HG03108 (cell line): ENCODE measurements around the gene CDKAL1.
A peak's percentile ranks its signal among the peaks of the same experiment; 100 is the strongest.

ENCODE experiments used
- ATAC-seq: cut with Tn5 transposase; IDR thresholded peaks from one replicate; pipeline ENCODE4 v1.9.1; 2021; ENCODE audit warnings: moderate library complexity; ENCODE audit not compliant: unreplicated experiment

The CDKAL1 gene

DNA sequence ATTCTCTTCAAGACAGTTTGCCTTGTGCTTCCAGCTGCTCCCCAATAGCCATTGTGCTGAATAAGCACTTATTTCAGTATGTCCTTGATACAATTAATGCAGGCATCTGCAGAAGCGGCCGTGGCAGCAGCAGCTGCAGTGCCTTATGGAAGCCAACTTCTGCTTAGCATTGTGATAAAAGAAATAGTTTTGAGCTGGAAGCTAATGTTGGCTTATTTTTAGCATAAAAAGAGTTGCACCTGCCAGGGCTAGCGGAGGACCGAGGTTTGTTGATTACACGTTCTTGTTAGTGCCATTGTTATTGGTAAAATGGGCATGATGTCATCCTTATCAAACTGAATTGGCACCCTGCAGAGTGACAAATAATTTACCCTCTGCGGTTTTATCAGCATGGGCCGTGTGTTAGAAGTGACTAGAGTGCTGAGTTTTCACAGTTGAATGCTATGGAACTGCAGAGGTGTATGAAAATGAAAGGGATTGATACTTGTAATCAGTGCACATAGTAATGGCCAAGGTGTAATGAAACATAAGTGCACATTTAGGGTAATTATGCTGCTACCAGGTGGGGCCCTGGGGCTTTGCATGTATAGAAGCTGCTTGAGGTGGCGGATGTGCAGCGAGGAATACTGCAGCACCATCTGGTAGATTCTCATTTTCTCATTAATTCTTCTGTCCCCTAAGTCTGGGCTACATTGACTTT lies 334.3 kb downstream of the CDKAL1 start:
- no peak for ATAC-seq

DNA sequence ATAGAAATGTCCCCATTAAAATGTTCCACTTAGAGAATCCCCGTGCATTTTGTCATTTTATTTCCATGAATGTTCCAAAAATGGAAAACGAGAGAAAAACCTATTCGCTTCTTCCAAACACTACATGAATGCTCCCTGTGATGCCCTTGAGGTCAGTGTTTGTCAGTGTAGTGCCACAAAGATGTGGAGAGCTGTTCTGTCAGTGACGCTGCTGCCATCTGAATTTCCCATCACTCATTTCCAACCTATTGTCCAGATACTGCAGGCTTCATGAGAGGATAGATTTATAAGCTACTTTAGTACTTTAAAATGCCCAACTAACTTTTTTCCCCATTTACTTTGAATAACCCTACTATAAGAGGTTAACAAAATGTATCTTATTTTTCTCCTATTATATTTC lies 335.8 kb downstream of the CDKAL1 start:
- no peak for ATAC-seq

DNA sequence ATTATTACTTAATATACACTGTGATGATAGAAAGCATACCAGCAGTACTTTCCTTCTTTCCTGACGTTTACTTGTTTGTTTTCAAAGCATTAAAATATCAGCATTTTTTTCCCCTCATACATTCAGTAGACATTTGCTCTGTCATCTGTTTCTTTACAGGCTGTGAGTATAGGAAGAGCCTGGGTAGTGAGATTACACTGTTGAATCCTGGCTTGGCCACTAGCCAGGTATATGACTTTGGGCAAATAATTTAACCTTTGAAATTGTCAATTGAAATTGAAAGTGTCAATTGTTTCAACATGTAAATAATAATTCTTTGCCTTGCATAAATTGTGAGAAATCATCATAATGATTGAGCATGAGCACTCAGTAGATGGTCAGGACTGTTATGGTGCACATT lies 336.2 kb downstream of the CDKAL1 start:
- no peak for ATAC-seq

DNA sequence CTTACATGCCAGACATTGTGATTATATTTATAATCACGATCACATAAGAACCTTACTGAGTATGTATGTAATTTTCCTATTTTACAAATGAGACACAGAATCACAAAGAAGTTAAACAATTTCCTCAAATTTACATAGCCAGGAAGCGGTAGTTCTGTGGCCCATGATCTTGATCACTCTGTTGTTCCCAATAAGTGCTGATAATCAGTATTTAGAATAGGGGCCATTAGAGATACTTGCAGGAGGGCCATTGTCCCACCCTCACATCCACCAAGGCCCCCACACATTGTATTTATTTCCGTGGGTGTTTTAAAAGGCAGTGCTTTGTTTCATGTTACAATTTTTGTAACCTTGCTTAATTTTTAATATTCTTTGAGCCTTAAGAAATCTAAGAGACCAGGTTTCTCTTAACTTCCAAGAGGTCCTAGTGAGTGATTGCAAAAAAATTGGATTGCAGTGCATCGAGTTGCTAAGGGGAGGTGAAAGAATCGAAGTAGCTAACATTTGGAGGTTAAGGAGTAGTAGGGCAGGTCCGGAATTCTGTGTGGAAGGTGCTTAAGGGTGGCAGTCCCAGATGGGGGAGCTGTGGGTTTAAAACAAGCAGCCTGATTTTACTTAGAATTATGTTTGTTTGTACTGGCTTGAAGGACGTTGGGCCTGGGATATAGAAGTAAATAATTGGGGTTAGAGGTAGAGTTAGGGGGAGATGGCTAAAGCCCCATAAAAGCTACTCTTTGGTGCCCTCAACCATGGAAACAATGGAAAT lies 339.4 kb downstream of the CDKAL1 start:
- ATAC-seq = no peak

DNA sequence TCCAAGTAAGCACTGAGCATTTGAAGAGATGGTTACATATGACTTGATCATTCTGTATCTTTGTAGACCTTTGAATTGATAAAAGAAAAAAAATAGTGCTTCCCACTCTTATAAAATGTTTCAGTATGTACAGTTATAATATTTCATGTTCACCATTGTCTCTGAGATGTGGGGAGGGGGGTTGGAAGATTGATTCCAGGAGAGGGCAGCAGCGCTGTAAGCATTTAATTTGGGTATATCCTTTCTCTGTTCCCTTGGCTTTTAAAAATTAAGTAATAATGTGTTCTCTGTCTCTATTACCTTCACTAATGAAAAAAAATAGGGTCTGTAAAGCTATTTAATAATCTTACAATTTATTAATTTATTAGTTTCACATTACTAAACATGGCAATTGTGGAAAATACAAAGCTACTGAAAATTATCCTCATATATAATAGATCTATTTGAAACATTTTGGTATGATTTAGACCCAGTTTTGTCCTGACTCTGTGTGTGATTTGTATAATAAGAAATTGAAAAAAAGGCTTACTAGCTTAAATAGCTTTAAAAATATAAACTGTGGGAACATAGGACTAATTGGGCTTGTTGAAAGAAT lies 341.2 kb downstream of the CDKAL1 start:
- ATAC-seq = no peak

DNA sequence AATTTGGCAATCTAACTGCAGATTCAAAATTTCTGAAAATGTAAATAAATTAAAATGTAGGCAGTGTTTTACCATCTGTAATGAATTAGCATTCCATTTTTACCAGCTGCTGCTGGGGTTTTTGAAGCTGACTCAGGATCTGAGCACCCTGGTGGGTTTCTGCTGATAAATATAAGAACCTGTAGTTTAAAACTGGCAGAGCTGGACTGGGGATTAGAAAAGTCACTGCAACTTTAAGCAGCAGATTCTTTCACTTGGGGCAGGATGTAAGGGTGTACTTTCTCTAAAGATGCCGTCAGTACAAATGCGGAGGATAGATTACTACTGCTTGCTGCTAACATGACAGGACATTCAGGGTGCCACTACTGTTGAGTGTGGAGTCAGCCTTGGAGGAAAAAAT lies 341.8 kb downstream of the CDKAL1 start:
- ATAC-seq = no peak

DNA sequence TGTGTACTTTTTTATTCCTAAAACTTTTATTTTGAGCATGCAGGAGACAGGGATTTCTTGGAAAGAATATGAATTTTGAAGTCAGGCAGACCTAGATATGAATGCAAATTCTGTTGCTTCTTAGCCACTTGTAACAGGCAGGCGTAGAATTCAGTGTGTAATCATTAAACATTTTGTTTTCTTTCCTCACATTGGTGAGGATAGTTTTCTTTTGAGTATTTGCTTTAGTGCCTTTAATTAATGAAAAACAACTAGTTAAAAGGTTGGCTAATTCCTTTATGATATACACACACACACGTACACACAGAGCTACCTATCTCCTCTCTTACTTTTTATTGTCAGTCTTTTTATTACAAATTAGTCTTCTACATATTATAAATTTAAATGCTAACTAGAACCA lies 342.3 kb downstream of the CDKAL1 start:
- ATAC-seq = no peak

DNA sequence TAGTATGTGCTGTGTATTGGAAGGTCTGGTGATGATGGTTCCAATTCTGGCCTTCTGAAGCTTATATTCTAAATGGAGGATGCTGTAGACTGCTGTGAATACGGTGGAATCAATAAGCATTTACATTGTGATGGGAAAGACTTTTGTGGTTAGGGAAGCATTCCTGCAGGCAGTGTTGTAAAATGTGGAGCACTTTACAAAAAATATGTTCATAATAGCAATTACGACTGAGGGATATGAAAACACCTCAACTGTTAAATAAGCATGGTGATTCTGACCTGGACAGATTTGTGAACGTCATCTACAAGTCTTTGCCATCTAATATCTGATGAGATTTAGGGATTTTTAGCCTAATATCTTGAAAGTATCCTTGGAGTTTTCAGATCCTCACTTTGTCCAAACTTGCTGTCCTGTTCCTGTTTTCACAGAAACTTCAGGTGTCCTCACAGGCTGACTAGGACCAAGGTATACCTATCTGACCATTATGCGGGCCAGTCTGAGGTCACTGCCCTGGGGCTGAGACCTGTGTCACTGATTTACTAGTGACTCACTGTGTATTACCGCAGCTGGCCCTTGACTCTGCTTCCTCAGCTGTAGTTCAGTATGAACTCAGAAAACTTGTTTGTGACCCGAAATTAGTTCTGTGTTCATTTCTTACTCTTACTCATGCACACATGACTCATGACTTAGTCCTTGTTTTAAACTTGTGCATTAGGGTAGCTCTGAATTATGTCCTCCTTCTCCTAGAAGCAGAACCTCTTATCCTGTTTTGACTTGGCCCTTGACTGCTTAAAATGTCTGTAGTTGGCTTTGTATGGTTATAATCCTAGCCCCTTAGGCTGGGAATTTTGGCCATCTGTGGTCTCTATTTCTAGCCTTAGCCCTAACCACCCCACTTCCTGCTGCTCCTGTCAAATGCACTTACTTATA lies 343.0 kb downstream of the CDKAL1 start:
- ATAC-seq = peak; percentile 98

DNA sequence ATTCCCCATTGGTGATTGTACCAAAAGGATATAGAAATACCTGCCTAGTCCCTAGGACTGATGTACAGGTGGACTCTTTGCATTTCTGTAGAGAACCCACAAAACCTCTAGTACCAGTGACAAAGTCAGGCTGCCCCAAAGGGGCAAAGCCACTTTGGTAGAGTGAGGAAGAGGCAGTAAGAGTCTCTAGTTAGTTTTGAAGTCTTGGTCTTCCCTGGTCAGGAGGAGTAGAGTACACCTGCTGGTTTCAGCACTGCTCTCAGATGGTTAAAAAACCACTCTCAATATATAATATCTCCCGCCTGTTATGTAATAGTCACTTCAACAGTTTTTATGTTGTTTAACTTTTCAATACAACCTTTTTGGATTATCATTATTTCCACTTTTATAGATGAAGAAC lies 344.9 kb downstream of the CDKAL1 start:
- ATAC-seq = no peak

DNA sequence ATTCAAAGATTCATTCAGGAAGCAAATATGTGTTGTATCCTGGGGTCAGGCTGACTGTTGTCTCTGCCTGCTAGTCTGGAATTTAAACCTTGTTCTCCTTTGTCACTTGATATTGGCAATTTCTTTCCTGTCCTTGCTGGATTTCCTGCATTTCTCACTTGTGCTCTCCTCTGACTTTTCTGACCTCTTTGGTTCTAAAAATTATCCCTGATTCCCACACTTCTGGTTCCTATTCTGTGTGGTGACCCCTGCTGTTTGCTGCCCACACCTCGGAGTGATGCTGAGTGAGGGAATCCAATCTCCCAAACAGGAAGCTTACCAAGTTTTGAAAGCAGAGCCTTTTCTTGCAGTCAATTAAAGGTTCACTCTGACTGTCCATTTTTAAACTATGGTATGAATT lies 345.3 kb downstream of the CDKAL1 start:
- no peak for ATAC-seq

DNA sequence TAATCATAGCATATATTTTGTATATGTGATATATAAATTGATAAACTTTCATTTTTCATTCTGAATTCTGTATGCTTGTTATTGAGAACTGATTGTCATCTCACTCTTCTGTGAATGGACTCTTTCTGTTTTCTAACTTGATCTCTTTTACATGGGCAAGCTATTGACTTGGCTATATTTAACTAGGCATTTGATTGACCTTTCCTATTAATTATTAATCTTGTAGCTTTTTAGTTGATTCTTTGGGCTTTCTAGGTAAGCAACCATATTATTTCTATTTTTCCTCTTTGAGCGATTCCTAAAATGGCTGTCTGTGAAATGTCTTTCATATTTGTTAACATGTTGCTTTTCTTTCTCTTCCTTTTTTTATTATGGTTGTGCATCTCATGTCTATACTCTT lies 347.1 kb downstream of the CDKAL1 start:
- no peak for ATAC-seq

DNA sequence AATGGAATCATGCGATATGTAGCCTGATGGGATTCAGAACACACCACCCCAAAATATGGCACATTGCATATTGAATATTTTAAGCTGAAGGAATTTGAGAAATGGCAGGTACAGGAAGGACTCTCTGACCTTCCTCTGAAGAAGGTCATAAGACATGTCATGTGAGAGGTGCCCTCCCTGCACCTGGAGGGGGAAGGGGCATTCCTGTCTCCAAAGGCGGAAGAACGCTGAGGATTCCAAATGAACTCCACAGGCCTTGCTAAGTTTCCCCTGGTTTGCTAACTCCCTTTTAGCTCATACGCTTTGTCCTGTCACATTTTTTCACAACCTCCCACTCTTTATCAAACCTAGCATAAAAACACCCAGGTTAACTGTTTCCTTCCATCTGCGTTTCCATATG lies 347.8 kb downstream of the CDKAL1 start:
- ATAC-seq = no peak

DNA sequence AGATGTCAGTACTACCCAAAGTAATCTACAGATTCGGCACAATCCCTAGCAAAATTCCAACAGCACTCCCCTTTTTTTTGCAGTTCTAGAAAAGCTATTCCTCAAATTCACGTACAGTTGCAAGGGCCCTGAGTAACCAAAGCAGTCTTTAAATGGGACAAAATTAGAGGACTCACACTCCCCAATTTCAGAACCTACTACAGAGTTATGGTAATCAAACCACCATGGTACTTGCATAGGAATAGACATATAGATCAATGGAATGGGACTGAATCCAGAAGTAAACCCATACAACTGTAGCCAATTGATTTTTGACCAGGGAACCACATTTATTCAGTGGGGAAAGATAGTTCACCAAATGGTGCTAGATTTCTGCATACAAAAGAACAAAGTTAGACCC lies 350.8 kb downstream of the CDKAL1 start:
- no peak for ATAC-seq

DNA sequence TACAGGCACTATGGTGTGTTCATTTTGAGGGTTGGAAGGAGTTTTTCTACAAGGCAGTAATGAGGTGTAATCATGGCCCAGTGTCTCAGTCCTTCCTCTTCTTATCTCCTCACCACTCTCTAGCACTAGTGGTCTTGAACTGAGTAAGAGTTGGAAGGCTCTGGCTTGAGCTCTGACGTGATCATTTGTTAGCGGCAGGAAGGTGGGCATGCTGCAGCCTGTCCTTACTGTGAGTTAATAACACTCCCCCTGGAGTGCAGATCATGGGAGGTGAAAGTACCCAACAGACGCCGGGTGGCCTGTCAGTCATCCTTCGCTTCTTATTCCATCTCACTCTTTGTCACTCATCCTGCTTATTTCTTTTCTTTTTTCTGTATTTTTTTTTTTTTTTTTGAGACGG lies 356.9 kb downstream of the CDKAL1 start:
- ATAC-seq = no peak

DNA sequence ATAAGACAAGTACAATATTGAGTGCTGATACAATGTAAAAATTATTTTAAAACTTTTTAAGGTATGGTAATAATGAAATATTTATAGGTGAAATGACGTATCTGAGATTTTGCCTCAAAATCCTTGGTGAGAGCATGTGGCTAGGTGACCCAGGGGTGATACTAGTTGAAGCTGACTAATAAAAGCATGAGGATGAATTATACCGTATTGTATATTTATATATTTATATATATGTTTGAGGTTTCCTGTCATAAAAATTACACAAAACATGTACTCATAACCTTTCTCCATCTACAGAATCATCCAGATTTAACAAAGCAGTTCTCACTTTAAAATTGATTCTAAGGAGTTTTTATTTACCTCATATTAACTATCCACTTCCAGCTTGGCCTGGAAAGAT lies 358.1 kb downstream of the CDKAL1 start:
- ATAC-seq = no peak

DNA sequence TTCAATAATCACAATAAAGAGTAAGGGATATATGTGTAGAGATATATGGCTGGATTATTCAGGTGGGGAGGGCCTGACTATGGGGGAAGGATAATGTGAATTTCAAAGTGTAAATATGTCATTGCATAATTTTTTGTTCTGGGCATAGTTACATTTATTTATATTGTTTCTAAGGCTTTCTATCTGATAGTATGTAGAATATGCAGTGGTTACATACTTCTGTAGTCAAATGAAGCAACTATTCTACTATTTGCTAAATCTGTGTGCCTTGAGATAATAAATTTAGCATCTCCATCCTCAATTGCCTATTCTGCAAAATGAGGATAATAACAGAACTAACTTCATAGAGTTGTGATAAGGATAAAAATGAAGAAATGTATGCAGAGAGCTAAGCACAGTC lies 359.2 kb downstream of the CDKAL1 start:
- ATAC-seq = no peak

DNA sequence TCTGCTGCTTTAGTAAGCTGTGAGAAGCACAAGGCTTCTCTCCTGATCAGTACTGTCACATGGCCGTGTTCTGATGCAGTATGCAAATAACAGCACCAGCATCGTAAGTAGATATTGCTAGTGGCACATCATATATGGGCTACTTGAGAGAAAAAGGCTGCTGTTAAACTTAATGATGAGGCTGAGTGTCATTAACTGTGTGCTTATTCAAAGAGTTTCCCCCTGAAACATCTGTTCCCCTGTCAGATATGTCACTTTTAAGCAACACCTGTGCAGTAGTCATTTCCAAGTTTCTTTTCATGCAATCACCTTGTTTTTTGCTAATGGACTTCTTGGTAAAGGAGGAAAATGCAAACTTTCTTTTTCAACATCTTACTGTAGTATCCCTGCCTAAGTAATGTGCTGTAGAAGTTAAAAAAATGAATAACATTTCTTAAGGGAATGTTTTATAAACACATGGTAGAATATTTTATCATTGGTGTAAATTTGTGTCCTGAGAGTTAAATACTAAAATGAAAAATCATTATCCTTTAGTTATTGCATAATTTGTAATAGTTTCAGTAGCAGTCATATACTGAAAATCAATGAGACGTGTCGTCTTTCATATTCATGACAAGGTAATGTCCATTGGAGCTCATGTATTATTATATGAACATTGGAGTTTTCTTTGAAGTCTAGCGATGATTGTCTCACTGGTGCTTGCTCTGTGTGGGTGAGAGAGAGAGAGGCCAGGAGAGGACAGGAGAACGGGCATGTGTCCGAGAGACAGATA lies 366.3 kb downstream of the CDKAL1 start:
- ATAC-seq = peak; percentile 94

DNA sequence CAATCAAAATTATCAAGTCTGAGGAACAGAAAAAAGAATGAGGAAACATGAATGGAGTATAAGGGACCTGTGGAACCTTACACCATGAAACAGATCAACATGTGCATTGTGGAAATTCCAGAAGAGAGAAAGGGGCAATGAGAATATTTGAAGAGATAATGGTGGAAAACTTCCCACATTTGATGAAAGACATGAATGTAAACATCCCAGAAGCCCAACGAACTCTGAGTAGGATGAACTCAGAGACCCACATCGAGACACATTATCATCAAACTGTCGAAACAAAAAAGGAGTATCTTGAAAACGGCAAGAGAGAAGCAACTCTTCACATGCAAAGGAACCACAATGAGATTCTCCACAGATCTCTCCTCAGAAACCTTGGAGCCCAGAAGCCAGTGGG lies 371.1 kb downstream of the CDKAL1 start:
- no peak for ATAC-seq

DNA sequence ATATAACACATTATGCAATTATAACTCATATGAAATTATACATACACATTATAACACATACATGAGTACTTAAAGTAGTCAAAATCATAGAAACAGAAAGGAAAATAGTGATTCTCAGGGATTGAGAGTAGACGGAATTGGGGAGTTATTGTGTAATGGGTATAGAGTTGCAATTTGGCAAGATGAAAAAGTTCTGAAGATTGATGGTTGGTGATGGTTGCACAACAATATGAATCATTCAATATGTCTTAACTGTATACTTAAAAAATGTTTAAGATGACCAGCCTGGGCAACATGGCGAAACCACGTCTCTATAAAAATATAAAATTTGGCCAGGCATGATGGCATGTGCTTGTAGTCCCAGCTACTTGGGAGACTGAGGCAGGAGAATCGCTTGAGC lies 372.7 kb downstream of the CDKAL1 start:
- no peak for ATAC-seq

DNA sequence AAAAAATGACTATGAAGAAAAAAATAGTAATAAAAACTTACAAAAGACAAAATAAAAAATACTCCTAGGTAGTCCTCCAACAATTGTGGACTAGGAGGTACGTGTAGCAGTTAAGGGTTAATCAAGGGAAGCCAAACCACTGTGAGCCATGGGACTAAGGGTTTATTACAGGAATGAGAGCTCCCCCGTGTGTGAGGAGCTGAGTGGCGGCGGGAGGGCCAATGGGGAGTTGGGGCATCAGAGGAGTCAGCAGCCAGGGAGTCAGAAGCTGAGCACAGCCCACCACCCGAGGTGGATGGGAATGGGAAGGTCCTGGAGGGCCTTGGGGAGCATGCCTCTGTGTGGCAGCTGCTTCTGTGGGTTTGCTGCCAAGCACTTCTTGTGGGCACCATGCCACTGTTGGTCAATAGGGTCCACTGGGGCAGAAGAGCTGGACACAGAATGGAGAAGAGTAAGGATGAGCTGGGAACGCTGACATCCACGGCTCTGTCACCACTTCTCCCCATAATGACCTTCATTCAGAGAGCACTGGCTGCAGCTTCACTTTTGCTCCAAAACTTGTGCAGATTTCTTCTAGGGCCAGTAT lies 373.3 kb downstream of the CDKAL1 start:
- ATAC-seq = no peak
